NCI-H526 (cell line): Measurements from ENCODE around the gene TP53RK.

Experiments
- DNase-seq, 2 experiments: peaks; one replicate each; lab custom pipeline; 2025; lab: John Stamatoyannopoulos, UW

TP53RK gene

GRCh38 chr20:46689082-46689753, at the start of gene TP53RK:
Gene TP53RK, minus strand, starts transcription at chr20:46689444. Its CDS starts 30 bp downstream, at chr20:46689414.
- peak; percentile 89 to 96 for DNase-seq

- DNase-seq = no peak
These were observed 46.2 kb upstream of the TP53RK start for GRCh38 chr20:46735436-46735835.

GRCh38 chr20:46731770-46732169, 42.5 kb upstream of the TP53RK start:
- DNase-seq = no peak

GRCh38 chr20:46725186-46726165, 36.2 kb upstream of the TP53RK start:
- DNase-seq = no peak

GRCh38 chr20:46724343-46724959, 35.2 kb upstream of the TP53RK start:
- no peak for DNase-seq

GRCh38 chr20:46723039-46723438, 33.8 kb upstream of the TP53RK start:
- no peak for DNase-seq

- no peak for DNase-seq
These were observed 33.2 kb upstream of the TP53RK start for GRCh38 chr20:46722450-46722849.

- no peak for DNase-seq
These were observed 32.2 kb upstream of the TP53RK start for GRCh38 chr20:46721476-46721875.

GRCh38 chr20:46720776-46721425, 31.7 kb upstream of the TP53RK start:
- no peak for DNase-seq

GRCh38 chr20:46720019-46720418, 30.8 kb upstream of the TP53RK start:
- DNase-seq = no peak

GRCh38 chr20:46717818-46718541, 28.7 kb upstream of the TP53RK start:
- no peak for DNase-seq

- DNase-seq = no peak
These were observed 26.1 kb upstream of the TP53RK start for GRCh38 chr20:46715292-46715756.

- DNase-seq = no peak
These were observed 25.0 kb upstream of the TP53RK start for GRCh38 chr20:46713957-46714834.

GRCh38 chr20:46712056-46712636, 22.9 kb upstream of the TP53RK start:
- no peak for DNase-seq

GRCh38 chr20:46710153-46710913, 21.1 kb upstream of the TP53RK start:
- DNase-seq = no peak

- DNase-seq = peak in 1 of 2 experiments; percentile 20
These were observed 20.4 kb upstream of the TP53RK start, which contains the start of gene SLC2A10 for GRCh38 chr20:46709459-46710152. Gene SLC2A10, plus strand, starts transcription at chr20:46709649. Its CDS starts 88 bp downstream, at chr20:46709737.

GRCh38 chr20:46709055-46709458, 19.8 kb upstream of the TP53RK start:
- no peak for DNase-seq

- DNase-seq = peak; percentile 64 to 69
These were observed 19.1 kb upstream of the TP53RK start for GRCh38 chr20:46708172-46708860.
